ENCODE measurements around the gene EFNA2.

EFNA2 gene

DNA sequence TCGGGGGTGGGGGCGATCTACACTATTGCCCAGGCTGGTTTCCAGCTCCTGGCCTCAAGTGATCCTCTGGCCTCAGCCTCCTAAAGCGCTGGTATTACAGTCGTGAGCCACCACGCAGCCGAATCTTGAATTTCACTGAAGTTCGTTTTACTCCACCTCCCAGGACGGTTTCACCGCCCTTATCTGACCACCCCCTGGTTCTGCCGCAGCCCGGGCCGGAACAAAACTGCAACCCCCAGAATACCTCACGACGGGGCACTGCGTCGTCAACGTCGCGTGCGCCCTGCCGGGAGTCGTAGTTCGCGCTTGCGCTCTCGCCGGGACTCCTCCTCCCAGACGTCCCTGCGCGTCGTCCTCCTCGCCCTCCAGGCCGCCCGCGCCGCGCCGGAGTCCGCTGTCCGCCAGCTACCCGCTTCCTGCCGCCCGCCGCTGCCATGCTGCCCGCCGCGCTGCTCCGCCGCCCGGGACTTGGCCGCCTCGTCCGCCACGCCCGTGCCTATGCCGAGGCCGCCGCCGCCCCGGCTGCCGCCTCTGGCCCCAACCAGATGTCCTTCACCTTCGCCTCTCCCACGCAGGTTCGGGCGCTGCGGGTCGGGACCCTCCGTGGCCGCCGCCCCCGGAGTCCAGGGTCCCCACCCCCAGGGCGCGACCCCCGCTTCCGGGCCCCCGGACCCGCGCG lies 44.1 kb upstream of the EFNA2 start, which contains the start of gene ATP5F1D:
ATP5F1D (plus strand) TSS at position 335 of the 679 bp plus-strand sequence; CDS start at position 435, 100 bp downstream.
- H3K27ac ChIP-seq, result peak within 1 kb of the TSS; percentile 36; the same call in 1 of the 2 replicates
- peaks cover 15% of the 10 kb centered on the region for H3K27me3 ChIP-seq (ENCODE audit: insufficient read depth, low read depth)
- peak within 1 kb of the TSS; percentile 65 for H3K9ac ChIP-seq
- H3K36me3 ChIP-seq (ENCODE audit: insufficient read depth), result no peaks in the 10 kb centered on the region
- H3K79me2 ChIP-seq (ENCODE audit: insufficient read depth, low read depth), result peaks cover 9% of the 10 kb centered on the region; the same call in 1 of the 2 replicates
- H3K4me2 ChIP-seq, result peak within 1 kb of the TSS; percentile 85
- H2AFZ ChIP-seq (ENCODE audit: low read depth), result peak within 1 kb of the TSS; percentile 61
- TF ChIP-seq, protein P1, sequence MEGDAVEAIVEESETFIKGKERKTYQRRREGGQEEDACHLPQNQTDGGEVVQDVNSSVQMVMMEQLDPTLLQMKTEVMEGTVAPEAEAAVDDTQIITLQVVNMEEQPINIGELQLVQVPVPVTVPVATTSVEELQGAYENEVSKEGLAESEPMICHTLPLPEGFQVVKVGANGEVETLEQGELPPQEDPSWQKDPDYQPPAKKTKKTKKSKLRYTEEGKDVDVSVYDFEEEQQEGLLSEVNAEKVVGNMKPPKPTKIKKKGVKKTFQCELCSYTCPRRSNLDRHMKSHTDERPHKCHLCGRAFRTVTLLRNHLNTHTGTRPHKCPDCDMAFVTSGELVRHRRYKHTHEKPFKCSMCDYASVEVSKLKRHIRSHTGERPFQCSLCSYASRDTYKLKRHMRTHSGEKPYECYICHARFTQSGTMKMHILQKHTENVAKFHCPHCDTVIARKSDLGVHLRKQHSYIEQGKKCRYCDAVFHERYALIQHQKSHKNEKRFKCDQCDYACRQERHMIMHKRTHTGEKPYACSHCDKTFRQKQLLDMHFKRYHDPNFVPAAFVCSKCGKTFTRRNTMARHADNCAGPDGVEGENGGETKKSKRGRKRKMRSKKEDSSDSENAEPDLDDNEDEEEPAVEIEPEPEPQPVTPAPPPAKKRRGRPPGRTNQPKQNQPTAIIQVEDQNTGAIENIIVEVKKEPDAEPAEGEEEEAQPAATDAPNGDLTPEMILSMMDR (conservative IDR thresholded peaks at IDR 0.05; ENCODE audit: low read depth, low read length), result no peak
- H4K20me1 ChIP-seq (ENCODE audit: insufficient read depth), result no peaks in the 10 kb centered on the region
- H3K4me1 ChIP-seq (ENCODE audit: low read depth, poor library complexity, severe bottlenecking), result peaks cover 33% of the 10 kb centered on the region
- H3K4me3 ChIP-seq (IDR thresholded peaks at IDR 0.05; ENCODE audit: insufficient read depth, low read depth, low read length), result no peak within 1 kb of the TSS

DNA sequence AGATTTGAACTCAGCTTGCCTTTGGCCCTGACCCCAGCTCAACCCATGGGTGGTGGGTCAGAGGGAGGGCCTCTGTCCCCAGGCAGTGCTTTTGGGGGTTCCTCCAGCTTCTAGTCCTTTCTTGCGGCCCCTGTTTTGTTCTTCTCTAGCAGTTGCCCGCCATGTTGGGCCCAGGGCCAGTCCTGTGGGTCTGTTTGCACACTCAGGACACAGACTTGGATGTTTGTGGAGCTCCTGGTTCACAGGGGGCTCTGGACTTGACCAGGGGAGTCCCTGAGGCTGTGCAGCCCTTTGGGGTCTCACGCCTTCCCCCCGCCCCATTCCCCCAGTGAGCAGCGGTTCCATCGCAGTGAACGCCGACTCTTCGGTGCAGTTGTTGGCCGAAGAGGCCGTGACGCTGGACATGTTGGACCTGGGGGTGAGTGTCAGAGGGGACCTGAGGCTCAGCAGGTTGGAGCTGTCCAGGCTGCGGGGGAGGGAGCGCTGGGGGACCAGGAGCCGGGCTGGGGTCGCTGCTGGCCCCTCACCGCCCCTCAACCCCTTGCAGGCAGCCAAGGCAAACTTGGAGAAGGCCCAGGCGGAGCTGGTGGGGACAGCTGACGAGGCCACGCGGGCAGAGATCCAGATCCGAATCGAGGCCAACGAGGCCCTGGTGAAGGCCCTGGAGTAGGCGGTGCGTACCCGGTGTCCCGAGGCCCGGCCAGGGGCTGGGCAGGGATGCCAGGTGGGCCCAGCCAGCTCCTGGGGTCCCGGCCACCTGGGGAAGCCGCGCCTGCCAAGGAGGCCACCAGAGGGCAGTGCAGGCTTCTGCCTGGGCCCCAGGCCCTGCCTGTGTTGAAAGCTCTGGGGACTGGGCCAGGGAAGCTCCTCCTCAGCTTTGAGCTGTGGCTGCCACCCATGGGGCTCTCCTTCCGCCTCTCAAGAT lies 41.6 kb upstream of the EFNA2 start:
- Histone ChIP-seq H3K79me2 (ENCODE audit: insufficient read depth, low read depth) (peaks cover 9% of the 10 kb centered on the region; the same call in 1 of the 2 replicates), H3K4me2 (0 out of 2 replicates have a peak overlapping the region, but pooled peaks have one; percentile 21), H3K27ac (no peak overlapping the region), H3K27me3 (ENCODE audit: insufficient read depth, low read depth) (peaks cover 4% of the 10 kb centered on the region; the same call in 1 of the 2 replicates), H3K4me3 (IDR thresholded peaks at IDR 0.05; ENCODE audit: insufficient read depth, low read depth, low read length) (no peak overlapping the region), H2AFZ (ENCODE audit: low read depth) (no peak overlapping the region), H3K4me1 (ENCODE audit: low read depth, poor library complexity, severe bottlenecking) (peaks cover 39% of the 10 kb centered on the region), H4K20me1 (ENCODE audit: insufficient read depth) (no peaks in the 10 kb centered on the region), H3K9ac (no peak overlapping the region), H3K36me3 (ENCODE audit: insufficient read depth) (no peaks in the 10 kb centered on the region)
- TF ChIP-seq, protein P1 (conservative IDR thresholded peaks at IDR 0.05; ENCODE audit: low read depth, low read length), result peak; percentile 81

DNA sequence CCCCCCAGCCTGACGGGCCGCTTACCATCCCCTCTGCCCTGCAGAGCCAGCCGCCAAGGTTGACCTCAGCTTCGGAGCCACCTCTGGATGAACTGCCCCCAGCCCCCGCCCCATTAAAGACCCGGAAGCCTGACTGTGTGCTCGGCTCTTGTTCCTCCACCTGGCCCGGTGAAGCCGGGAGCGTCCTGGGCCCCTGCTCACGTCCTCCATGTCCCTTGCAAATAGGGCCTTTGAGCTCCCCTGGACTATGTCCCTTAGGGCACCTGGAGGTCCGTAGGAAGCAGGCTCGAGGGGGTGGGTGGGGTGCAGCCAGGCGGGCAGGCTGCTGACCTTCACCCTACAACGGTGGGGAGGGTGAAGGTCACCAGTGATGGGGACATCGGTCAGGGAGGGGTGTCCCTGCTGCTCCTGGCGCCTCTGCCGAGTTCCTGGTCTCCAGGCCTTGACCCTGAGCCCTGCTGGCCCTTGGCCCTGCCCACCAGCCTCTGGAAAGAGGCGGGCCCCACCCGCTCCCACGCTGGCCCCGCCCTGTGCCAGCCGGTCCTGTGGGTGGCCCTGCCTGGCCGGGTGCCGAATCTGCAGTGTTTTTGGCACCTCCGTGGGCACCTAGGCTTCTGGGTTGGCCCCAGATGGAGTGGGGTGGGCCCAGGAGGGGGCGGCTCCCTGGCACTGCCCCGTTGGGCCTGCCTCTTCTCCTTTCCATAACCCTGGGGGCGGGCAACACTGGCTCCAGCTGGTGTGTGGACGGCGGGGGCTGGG lies 40.8 kb upstream of the EFNA2 start:
- Histone ChIP-seq H3K27ac (no peak overlapping the region), H3K9ac (no peak overlapping the region), H3K79me2 (ENCODE audit: insufficient read depth, low read depth) (peaks cover 9% of the 10 kb centered on the region; the same call in 1 of the 2 replicates), H3K4me3 (IDR thresholded peaks at IDR 0.05; ENCODE audit: insufficient read depth, low read depth, low read length) (no peak overlapping the region), H3K4me2 (0 out of 2 replicates have a peak overlapping the region, but pooled peaks have one; percentile 1), H4K20me1 (ENCODE audit: insufficient read depth) (no peaks in the 10 kb centered on the region), H3K36me3 (ENCODE audit: insufficient read depth) (no peaks in the 10 kb centered on the region), H3K27me3 (ENCODE audit: insufficient read depth, low read depth) (no peaks in the 10 kb centered on the region), H3K4me1 (ENCODE audit: low read depth, poor library complexity, severe bottlenecking) (peaks cover 38% of the 10 kb centered on the region), H2AFZ (ENCODE audit: low read depth) (no peak overlapping the region)
- TF ChIP-seq, protein P1 (conservative IDR thresholded peaks at IDR 0.05; ENCODE audit: low read depth, low read length), result no peak

Data from KMS-11 (cell line).